ENCODE results near the gene CARNS1. TPM values are rescaled to one million over a fixed set of nuclear protein-coding genes. Genes with fewer than 3 reads are reported as not detected.

The CARNS1 gene
- total and polyA plus RNA-seq, 8 donors = 0.29 to 33.3 (median 2.9) TPM

GRCh38 chr11:67372993-67373647 lies 42.4 kb upstream of the CARNS1 start, which contains the start of gene CLCF1:
CLCF1 (minus strand) TSS chr11:67373598; CDS start chr11:67373539, 59 bp downstream.
- 1 to 2% (median 1%) methylated on average over 37 to 74 of the region's 76 CpGs for WGBS, 5 donors
- Histone ChIP-seq H3K27me3 (no peaks in the 10 kb centered on the region), H3K27ac (peak within 1 kb of the TSS; percentile 80 to 99 (median 97)), H3K9me3 (no peaks in the 10 kb centered on the region), H3K4me1 (peaks cover 44 to 69% (median 59%) of the 10 kb centered on the region in 4 donors), H3K36me3 (no peaks in the 10 kb centered on the region), H3K4me3 (peak within 1 kb of the TSS; percentile 66 to 92 (median 78))
- intact Hi-C loops (cut with DNase I; ENCODE audit: low total_unique reads) = no loop called here
- DNase-seq = peak; percentile 73 to 92
- TF ChIP-seq EP300 (IDR thresholded peaks at IDR 0.05) = no peak
- TF ChIP-seq POLR2AphosphoS5 (IDR thresholded peaks at IDR 0.05) = peak in 1 of 3 donors; percentile 7
- TF ChIP-seq, protein P1, sequence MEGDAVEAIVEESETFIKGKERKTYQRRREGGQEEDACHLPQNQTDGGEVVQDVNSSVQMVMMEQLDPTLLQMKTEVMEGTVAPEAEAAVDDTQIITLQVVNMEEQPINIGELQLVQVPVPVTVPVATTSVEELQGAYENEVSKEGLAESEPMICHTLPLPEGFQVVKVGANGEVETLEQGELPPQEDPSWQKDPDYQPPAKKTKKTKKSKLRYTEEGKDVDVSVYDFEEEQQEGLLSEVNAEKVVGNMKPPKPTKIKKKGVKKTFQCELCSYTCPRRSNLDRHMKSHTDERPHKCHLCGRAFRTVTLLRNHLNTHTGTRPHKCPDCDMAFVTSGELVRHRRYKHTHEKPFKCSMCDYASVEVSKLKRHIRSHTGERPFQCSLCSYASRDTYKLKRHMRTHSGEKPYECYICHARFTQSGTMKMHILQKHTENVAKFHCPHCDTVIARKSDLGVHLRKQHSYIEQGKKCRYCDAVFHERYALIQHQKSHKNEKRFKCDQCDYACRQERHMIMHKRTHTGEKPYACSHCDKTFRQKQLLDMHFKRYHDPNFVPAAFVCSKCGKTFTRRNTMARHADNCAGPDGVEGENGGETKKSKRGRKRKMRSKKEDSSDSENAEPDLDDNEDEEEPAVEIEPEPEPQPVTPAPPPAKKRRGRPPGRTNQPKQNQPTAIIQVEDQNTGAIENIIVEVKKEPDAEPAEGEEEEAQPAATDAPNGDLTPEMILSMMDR (IDR thresholded peaks at IDR 0.05) = no peak
- no peak for TF ChIP-seq POLR2A (IDR thresholded peaks at IDR 0.05)

DNA sequence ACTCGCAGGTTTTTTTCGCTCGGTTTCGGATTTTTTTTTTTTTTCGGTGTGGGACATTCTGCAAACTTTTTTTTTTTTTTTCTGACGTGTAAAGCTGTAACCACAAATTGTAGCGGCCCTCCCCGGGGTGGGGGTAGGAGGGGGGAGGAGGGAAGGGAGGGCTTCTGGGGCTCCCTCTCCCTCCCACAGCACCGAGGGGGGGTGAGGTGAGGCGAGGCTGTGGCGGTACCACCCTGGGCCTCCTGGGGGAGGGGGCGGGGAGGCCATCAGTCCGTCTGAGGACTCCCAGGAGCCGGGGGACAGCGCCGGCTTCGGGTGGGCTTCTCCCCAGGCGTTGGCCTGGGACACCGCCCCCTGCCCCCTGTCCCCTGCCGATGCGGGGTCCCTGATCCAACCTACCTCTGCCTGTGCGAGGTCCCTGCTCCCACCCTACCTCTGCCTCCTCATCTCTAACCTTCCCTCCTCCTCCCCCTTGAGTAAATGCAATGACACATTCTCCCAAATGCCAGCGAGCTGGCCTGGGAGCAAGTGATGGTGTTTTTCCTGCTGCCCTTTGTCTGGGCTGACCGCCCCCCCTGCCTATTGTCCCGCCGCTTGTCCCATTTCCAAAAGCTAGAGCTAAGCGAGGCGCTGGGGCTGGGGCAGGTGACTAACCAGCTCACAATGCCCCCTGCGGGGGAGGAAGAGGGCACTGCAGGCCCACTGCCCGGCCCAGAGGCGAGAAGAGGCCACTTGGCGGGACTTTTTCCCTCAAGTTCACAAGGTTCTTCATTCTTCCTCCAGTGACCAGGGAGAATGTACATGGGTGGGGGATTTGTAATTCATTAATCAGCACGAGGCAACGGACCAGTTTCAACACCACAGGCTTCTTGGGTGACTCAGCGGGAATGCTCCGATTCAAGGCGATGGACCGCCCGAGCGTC lies 41.6 kb upstream of the CARNS1 start:
- peak overlapping the region; percentile 80 to 99 (median 97) for H3K27ac ChIP-seq
- intact Hi-C loops (cut with DNase I; ENCODE audit: low total_unique reads) = no loop called here
- TF ChIP-seq, protein P1 (IDR thresholded peaks at IDR 0.05) = peak in 5 of 7 experiments; percentile 25 to 62 (median 44)
- TF ChIP-seq POLR2A (IDR thresholded peaks at IDR 0.05) = peak in 1 of 4 donors; percentile 46
- no peak for TF ChIP-seq EP300 (IDR thresholded peaks at IDR 0.05)
- TF ChIP-seq POLR2AphosphoS5 (IDR thresholded peaks at IDR 0.05) = peak; percentile 29 to 86 (median 45)
- H3K4me1 ChIP-seq = peaks cover 44 to 62% (median 57%) of the 10 kb centered on the region in 4 donors
- H3K27me3 ChIP-seq = no peaks in the 10 kb centered on the region
- DNase-seq = peak; percentile 76 to 87
- peak overlapping the region; percentile 66 to 92 (median 78) for H3K4me3 ChIP-seq
- H3K36me3 ChIP-seq = no peaks in the 10 kb centered on the region
- WGBS, 5 donors = 2 to 11% (median 4%) methylated on average over 29 to 40 of the region's 40 CpGs
- H3K9me3 ChIP-seq = no peaks in the 10 kb centered on the region

- H3K36me3 ChIP-seq = no peaks in the 10 kb centered on the region
- peak overlapping the region in 2 of 4 donors; percentile 66 to 77 for H3K4me3 ChIP-seq
- peak in 1 of 2 donors; percentile 34 for DNase-seq
- H3K27me3 ChIP-seq = no peaks in the 10 kb centered on the region
- H3K27ac ChIP-seq = peak overlapping the region; percentile 72 to 99 (median 97)
- intact Hi-C loops (cut with DNase I; ENCODE audit: low total_unique reads) = no loop called here
- peaks cover 37 to 62% (median 53%) of the 10 kb centered on the region in 4 donors for H3K4me1 ChIP-seq
- 19 to 36% (median 26%) methylated on average over 5 to 9 of the region's 9 CpGs for WGBS, 5 donors
- H3K9me3 ChIP-seq = no peaks in the 10 kb centered on the region
- TF ChIP-seq POLR2AphosphoS5 (IDR thresholded peaks at IDR 0.05) = no peak
- no peak for TF ChIP-seq EP300 (IDR thresholded peaks at IDR 0.05)
- no peak for TF ChIP-seq POLR2A (IDR thresholded peaks at IDR 0.05)
- TF ChIP-seq, protein P1 (IDR thresholded peaks at IDR 0.05) = no peak
These were observed 40.8 kb upstream of the CARNS1 start for GRCh38 chr11:67374571-67375281.

All from stomach (tissue), 9 donors.